ENCODE results near the gene SLC30A2.

- TF ChIP-seq CTCF (IDR thresholded peaks at IDR 0.05; ENCODE audit: insufficient read depth, low read depth, low read length) (no peak), EZH2 (IDR thresholded peaks at IDR 0.05; ENCODE audit: insufficient read depth, low read length) (no peak)
Observed at GRCh38 chr1:26047278-26047874, 1.5 kb upstream of the SLC30A2 start.

All from astrocyte (in vitro differentiated cells and primary cell).